Measurements from ENCODE around the gene RFWD3. TPM values are rescaled to one million over a fixed set of nuclear protein-coding genes. Genes with fewer than 3 reads are reported as not detected.

RFWD3 gene
- polyA plus RNA-seq, 1 experiment = 20.2 TPM

GRCh38 chr16:74623214-74623838, 43.4 kb downstream of the RFWD3 start:
- DNase-seq (ENCODE audit: low read depth) = no peak
- H3K27me3 ChIP-seq (ENCODE audit: control insufficient read depth, insufficient read depth, low read length) = no peaks in the 10 kb centered on the region
- H3K36me3 ChIP-seq (ENCODE audit: control insufficient read depth, insufficient read depth, low read length) = peaks cover 15% of the 10 kb centered on the region
- H3K4me3 ChIP-seq (ENCODE audit: low read depth, low read length) = no peak overlapping the region
- ChIA-PET POLR2A (no interaction called here), CTCF (interaction anchor here (0.7 to 2.4 kb wide), 15 partner anchors 12 to 326 kb away, joined by 3 to 9 read pairs (median 3); partner anchors contain the start of gene GLG1)
- peak; percentile 55 for TF ChIP-seq CTCF (IDR thresholded peaks at IDR 0.05; ENCODE audit: insufficient read depth, low read depth, low read length)

DNA sequence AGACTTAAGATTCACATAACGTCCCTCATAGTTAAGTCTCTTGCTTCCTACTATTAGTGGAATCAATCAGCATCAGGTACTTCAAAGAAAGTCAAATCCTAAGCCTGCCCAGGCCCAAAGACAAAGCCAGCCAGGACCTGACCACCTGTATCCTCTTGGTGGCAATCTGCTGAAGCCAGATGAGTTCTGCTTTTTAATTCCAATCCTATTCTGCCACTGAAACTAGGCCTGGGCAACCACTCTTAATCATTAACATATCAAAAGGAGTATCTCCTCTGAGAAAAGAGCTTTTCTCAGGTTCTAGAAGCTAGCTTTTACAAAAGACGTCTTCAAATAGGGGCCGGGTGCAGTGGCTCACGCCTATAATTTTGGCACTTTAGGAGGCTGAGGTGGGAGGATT, 44.7 kb downstream of the RFWD3 start:
- H3K27me3 ChIP-seq (ENCODE audit: control insufficient read depth, insufficient read depth, low read length) = no peaks in the 10 kb centered on the region
- H3K36me3 ChIP-seq (ENCODE audit: control insufficient read depth, insufficient read depth, low read length) = peaks cover 12% of the 10 kb centered on the region
- ChIA-PET CTCF (interaction anchor here (1.2 to 2.4 kb wide), 5 partner anchors 10 to 325 kb away, joined by 3 to 8 read pairs (median 5); no protein-coding TSS in a partner anchor), POLR2A (no interaction called here)
- H3K4me3 ChIP-seq (ENCODE audit: low read depth, low read length) = no peak overlapping the region
- no peak for DNase-seq (ENCODE audit: low read depth)
- no peak for TF ChIP-seq CTCF (IDR thresholded peaks at IDR 0.05; ENCODE audit: insufficient read depth, low read depth, low read length)

GRCh38 chr16:74617206-74617788, 49.4 kb downstream of the RFWD3 start:
- CTCF ChIA-PET = interaction anchor here (1.4 to 1.5 kb wide), 2 partner anchors 8 to 10 kb away, joined by 3 to 6 read pairs; partner anchors contain the start of gene GLG1
- POLR2A ChIA-PET = no interaction called here
- no peak for DNase-seq (ENCODE audit: low read depth)

GRCh38 chr16:74611721-74612120, 55.0 kb downstream of the RFWD3 start:
- no peaks in the 10 kb centered on the region; the same call in 1 of the 2 replicates for H3K36me3 ChIP-seq (ENCODE audit: control insufficient read depth, insufficient read depth, low read length)

More at GRCh38 chr16:74617206-74617788, 49.4 kb downstream of the RFWD3 start:
- Histone ChIP-seq H3K36me3 (ENCODE audit: control insufficient read depth, insufficient read depth, low read length) (peaks cover 4% of the 10 kb centered on the region), H3K4me3 (ENCODE audit: low read depth, low read length) (no peak overlapping the region), H3K27me3 (ENCODE audit: control insufficient read depth, insufficient read depth, low read length) (no peaks in the 10 kb centered on the region)
- TF ChIP-seq CTCF (IDR thresholded peaks at IDR 0.05; ENCODE audit: insufficient read depth, low read depth, low read length) = no peak

More at GRCh38 chr16:74611721-74612120, 55.0 kb downstream of the RFWD3 start:
- no peak for DNase-seq (ENCODE audit: low read depth)
- TF ChIP-seq CTCF (IDR thresholded peaks at IDR 0.05; ENCODE audit: insufficient read depth, low read depth, low read length) = no peak
- ChIA-PET CTCF (interaction anchor here (0.6 to 1.8 kb wide), 3 partner anchors 11 to 974 kb away, joined by 3 to 5 read pairs (median 4); no protein-coding TSS in a partner anchor), POLR2A (interaction anchor here (0.7 kb wide), 1 partner anchor 125 kb away, joined by 5 read pairs; no protein-coding TSS in a partner anchor)
- Histone ChIP-seq H3K27me3 (ENCODE audit: control insufficient read depth, insufficient read depth, low read length) (no peaks in the 10 kb centered on the region), H3K4me3 (ENCODE audit: low read depth, low read length) (no peak overlapping the region)

Data from BJ (cell line).